AG09309 (cell line): ENCODE results near the gene SLC16A6.
"Not testable (repeated sequence)": the region's sequence is repeated elsewhere in the genome, so short reads cannot be mapped to it uniquely, and the experiment has no call there.

ENCODE experiments used
- DNase-seq: peaks from one replicate; pipeline ENCODE4 v3.0.0-alpha.2; 2010; ENCODE audit warnings: low read depth
- H3K4me3 ChIP-seq: 2 replicates; pipeline ENCODE4 v1.5.1; 2011; ENCODE audit warnings: mild to moderate bottlenecking, low read depth, low read length, moderate library complexity; ENCODE audit not compliant: control insufficient read depth
- TF ChIP-seq, protein P1 (sequence below): IDR thresholded peaks from 2 replicates; pipeline ENCODE4 v1.5.1; 2011; ENCODE audit warnings: mild to moderate bottlenecking, low read depth, low read length, inconsistent platforms; ENCODE audit not compliant: insufficient read depth, control insufficient read depth; ENCODE audit errors: missing control alignments

Gene SLC16A6

DNA sequence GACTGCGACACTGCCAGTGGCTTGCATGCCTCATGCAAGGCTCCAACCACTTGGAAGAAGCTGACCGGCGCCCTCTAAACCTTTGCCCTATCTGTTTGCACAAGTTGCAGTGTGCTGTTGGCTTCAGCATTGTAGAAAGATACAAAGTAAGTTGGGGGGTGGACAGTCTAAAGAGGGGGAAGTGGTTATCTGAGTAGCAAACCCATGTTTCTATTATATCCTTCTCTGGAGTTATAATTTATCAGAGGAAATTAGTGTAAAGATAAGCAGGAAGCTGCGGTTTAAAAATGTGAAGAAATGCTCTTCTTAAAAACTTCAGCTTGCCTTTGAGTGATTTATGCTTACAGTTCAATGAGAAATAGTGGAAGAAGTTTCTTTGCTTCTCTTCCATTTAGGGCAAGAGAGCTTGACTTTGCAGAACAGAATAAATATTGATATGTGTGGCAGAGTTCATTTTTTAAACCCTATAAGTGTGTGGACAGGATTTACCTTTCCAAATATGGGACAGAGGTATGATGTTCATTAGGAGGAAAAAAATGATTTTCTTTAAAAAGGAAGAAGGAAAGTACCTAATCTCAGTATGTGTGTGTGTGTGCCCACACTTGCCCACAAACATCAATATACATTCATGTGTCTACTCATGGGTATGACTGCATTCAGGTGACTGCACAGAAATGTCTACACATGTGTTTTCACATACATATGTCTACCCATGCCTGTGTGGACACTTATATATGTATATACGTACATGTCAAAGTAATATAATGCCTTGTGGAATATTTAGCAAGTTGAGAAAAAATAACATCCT is 35.0 kb downstream of the SLC16A6 start:
- TF ChIP-seq, protein P1, sequence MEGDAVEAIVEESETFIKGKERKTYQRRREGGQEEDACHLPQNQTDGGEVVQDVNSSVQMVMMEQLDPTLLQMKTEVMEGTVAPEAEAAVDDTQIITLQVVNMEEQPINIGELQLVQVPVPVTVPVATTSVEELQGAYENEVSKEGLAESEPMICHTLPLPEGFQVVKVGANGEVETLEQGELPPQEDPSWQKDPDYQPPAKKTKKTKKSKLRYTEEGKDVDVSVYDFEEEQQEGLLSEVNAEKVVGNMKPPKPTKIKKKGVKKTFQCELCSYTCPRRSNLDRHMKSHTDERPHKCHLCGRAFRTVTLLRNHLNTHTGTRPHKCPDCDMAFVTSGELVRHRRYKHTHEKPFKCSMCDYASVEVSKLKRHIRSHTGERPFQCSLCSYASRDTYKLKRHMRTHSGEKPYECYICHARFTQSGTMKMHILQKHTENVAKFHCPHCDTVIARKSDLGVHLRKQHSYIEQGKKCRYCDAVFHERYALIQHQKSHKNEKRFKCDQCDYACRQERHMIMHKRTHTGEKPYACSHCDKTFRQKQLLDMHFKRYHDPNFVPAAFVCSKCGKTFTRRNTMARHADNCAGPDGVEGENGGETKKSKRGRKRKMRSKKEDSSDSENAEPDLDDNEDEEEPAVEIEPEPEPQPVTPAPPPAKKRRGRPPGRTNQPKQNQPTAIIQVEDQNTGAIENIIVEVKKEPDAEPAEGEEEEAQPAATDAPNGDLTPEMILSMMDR: no peak
- no peak for DNase-seq
- H3K4me3 ChIP-seq: no peak overlapping the region

DNA sequence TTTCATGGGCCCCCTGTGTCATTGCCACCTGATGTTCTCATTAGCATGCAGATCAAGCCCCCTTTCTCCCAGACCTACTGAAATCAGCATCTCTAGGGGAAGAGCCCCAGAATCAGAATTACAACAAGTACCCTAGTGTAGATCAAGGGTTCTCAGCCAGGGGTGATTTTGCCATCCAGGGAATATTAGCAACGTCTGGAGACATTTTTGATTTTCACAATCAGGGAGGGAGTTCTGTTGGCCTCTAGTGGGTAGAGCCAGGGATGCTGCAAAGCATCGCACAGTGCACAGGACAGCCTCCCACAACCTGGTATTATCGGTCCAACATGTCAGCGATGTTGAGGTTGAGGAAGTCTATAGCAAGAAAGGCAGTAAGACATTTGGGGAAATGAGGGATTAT is 35.8 kb downstream of the SLC16A6 start:
- TF ChIP-seq, protein P1: no peak
- no peak for DNase-seq
- no peak overlapping the region for H3K4me3 ChIP-seq

DNA sequence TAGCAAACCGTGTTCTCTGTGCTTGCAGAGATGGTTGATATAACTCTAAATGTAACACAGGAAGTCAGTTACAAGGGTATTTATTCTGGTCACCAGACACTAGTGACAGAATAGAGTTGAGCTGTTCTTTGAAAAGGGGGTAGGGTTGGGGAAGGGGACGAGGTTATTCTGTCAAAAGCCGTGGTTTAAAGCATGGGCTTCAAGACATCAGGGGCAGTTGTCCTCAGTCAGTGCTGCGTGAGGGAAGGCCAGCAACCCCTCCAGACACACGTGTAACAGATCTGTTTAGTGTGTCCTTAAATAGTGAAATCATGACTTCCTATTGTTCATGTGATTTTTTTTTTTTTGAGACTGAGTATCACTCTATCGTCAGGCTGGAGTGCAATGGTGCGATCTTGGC is 37.5 kb downstream of the SLC16A6 start:
- not testable (repeated sequence) for DNase-seq

DNA sequence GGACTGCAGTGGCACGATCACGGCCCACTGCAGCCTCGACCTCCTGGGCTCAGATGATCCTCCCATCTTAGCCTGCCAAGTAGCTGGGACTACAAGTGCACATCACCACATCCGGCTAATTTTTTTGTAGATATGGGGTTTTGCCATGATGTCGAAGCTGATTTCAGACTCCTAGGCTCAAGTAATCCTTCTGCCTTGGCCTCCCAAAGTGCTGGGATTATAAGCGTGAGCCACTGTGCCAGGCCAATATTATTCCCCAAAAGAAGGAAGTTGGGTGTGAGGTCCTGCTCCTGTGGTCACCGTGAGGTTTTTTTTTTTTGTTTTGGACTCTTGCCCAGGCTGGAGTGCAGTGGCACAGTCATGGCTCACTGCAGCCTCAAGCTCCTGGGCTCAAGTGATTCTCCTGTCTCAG is 41.6 kb downstream of the SLC16A6 start:
- TF ChIP-seq, protein P1: no peak
- no peak for DNase-seq
- no peak overlapping the region for H3K4me3 ChIP-seq

More for the DNA sequence above, 37.5 kb downstream of the SLC16A6 start:
- H3K4me3 ChIP-seq: not testable (repeated sequence)

DNA sequence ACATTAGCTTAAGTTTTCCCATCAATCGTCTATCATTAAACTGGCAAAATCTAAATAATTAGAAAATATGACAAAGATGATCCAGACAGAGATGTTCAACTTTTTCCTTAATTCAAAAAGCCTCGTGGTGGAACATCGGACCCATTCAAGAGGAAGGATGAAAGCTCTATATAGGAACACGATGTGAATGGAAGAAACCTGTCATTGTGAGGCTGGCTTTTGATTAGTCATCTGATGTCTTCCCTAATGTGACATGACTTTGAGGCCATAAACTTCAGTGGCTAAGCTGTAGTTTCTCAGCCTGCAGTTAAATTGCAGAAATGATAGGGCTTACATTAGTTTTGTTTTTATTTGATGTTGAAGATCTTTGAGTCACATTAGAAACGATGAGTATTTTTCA is 42.0 kb downstream of the SLC16A6 start:
- no peak overlapping the region for H3K4me3 ChIP-seq
- no peak for DNase-seq
- TF ChIP-seq, protein P1: no peak

DNA sequence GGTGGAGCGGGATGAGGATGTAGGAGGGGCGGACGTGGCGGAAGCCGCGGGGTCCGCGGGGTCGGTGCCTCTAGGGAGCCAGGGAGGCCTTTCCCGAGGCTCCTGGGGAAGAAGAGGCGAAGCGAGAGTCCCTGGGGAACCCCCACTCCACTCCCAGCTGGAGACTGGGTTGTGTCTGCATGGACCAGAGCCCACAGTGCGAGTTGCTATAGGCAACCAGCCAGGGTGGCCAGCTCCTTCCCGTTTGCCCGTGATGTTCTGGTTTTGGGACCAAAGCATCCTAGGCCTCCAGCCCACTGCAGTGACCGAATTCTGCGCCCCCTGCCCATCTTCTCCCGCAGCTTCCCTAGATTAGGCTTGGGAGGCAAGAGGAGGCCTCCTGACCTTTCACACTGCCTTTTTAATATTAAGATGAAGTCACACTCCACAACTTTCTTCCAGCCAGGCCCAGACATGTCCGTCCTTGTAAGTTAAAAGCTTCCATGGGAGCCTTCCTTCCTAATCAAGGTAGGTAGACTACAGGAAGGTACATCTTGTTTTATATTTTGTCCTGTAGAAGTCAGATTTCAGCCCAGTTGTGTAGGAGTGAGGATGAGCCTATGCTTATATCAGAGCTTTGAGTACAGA is 42.6 kb downstream of the SLC16A6 start:
- TF ChIP-seq, protein P1: no peak
- DNase-seq: peak; percentile 32
- peak overlapping the region; percentile 93 for H3K4me3 ChIP-seq

DNA sequence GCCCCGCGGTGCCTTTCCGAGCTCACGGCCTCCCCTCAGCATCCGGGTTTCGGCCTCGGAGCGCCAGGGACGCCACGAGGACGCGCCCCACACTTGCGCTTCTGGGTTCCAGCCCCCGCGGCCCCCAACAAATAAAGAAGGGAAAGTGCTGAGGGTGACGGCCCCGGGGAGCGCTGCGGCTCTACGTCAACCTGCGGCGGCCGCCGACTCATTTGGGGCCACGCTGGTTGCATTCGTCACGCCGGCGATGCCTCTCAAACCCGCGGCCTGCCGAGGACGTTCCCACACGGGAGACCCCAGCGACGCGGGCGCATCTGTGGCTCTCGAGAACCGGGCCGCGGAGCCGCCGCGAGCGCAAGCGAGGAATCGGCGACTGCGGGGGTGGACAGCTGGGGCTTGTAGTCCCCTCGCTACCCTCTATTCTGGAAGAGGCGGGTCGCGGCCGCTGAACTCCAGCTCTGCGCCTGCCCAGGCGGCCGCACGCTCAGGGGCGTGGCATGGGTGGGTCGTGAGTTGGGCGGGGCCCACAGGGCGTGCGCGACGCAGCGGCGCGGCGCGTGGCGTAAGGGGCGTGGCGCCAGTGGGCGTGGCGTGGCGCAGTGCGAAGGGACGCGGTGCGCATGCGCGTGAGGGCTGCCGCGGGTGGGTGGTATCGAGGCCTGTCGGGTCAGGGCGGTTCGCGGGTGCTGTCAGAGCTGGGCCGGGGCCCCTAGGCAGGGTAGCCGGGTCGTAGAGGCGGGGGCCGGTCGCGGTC is 43.3 kb downstream of the SLC16A6 start, which contains the start of gene AMZ2:
Gene AMZ2 (plus strand): TSS at position 599 of the 754 bp plus-strand sequence. CDS start 2,145 bp downstream, outside the sequence.
- H3K4me3 ChIP-seq: peak within 1 kb of the TSS; percentile 93
- TF ChIP-seq, protein P1: no peak
- DNase-seq: peak; percentile 64
